HG02938 (cell line): ENCODE measurements around the gene INPP4B.
"Not testable (repeated sequence)": the region's sequence is repeated elsewhere in the genome, so short reads cannot be mapped to it uniquely, and the experiment has no call there.

Experiments
- ATAC-seq: cut with Tn5 transposase; IDR thresholded peaks from one replicate; pipeline ENCODE4 v1.9.1; 2021; ENCODE audit warnings: mild to moderate bottlenecking, moderate library complexity; ENCODE audit not compliant: unreplicated experiment

The INPP4B gene

GRCh38 chr4:142419712-142420111, 426.4 kb downstream of the INPP4B start:
- no peak for ATAC-seq

DNA sequence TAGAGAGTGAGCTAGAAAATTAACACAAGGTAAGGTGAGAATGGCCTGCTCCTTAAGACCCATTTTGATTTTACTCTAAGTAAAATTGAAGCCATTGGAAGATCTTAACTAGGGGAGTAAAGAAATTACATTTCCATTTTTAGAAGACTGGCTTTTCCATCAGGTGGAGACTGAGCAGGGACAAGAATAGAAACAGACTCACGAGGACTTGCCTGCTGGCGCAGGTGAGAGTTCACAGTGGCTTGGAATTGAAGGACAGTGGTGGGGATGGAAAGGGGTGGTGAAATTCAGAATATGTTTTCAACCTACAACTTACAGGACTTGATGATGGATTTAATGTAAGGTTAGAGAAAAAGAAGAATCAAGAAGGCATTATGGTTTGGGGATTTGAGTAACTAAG, 427.4 kb downstream of the INPP4B start:
- ATAC-seq = no peak

DNA sequence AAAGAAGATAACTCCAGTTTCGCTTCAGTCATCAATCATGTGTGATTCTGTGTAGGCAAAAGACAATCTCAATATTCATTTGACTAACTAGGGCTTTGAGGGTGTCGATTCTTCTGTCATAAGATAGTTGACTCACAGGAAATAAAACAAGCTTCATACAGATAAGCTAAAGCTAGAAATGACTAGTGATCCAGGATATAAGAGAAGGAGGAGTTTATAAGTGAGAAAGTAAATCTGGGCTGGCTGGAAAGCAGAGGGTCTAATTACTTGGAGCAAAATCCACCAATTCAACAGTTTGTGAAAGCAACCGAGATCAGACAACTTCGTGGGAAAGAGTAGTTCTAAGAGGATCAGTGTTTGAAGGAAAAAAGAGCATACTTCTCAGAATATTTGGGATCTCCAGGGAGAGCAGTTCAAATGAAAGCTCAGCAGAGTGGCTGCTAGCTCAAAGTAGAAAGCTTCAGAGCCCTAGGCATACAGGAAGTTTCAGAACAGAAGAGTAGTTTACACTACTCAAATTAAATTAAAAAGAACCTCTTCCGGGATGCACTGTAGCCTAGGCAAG, 429.3 kb downstream of the INPP4B start:
- no peak for ATAC-seq

DNA sequence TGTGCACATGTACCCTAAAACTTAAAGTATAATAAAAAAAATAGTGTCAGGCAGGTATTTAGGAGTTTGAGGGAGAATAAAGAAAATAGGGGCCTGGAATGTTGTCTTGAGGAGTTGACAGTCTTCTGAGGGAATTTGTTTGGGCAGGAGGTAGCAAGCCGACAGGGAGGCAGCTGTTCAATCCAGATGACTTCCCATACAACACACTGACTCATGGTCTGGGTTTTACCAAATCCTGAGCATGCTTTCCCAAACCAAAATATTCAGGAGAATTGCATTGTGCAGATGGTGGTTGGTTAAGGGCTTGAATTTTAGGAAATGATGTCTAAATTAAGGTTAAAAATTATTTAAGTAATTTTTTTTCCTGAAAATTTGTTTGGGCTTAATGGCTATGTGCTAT, 430.0 kb downstream of the INPP4B start:
- ATAC-seq = no peak

DNA sequence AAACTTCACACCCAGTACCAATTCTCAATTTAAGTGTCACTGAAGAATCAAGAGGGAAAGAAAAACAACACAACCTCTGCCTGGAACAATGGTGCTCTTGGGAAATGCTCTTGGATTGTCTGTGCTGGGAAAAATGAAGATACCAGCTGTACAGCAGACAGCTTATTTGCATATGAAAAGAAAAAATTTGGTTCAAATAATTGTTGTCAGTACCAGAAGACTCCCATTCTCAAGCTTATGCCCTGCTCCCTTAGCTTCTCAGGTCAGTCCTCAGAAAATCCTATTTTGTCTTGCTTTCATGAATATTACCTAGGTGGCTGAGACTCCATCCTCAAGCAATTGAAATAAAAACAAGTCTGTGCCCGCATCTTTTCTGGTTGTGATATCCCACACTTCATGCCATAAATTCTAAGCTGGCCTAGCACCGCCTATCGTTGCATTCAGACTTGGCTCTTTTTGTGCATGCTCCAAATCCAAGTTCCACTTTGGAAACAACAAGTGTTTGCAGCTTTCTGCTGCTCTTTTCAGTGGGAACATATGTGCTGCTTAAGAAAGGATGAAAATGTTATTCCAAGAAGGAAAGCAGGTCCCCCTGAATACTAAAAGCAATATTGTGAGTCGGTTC, 431.6 kb downstream of the INPP4B start:
- ATAC-seq = no peak

DNA sequence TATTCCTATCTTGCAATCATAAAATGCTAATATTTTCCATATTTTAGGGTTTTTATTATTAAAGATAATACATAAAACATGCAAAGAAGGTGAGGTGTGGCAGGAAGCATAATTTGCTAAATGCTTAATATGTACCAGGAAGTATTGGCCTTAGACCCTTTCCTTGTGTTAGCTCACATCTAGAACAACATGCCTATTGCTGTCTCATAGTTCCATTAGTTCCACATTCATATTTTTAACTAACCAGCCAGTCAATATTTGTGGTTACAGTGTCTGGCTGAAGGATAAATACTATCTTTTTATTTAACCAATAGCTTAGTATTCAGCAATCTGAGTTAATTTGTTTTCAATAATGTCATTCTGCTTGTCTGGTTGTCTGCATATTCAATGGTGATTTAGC, 432.6 kb downstream of the INPP4B start:
- ATAC-seq = no peak

DNA sequence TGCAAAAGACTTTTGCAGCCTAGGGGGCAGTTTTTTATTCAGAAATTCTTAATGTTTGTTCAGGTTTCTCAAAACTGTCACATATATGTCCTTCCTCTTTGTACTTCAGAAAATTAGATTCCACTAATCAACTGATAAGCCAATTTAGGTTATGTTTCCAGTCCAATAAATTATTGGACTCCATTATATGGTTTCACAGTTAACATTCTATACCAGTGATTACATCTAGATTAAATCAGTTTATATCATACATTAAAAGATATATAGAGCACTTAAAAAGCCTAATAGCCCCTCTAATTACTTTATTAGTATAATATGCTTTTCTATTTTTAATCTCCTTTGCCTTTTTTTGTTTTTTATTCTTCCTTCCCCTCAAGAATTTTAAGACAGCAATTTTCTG, 434.1 kb downstream of the INPP4B start:
- no peak for ATAC-seq

- no peak for ATAC-seq
Measured at GRCh38 chr4:142408003-142408441, 438.1 kb downstream of the INPP4B start.

DNA sequence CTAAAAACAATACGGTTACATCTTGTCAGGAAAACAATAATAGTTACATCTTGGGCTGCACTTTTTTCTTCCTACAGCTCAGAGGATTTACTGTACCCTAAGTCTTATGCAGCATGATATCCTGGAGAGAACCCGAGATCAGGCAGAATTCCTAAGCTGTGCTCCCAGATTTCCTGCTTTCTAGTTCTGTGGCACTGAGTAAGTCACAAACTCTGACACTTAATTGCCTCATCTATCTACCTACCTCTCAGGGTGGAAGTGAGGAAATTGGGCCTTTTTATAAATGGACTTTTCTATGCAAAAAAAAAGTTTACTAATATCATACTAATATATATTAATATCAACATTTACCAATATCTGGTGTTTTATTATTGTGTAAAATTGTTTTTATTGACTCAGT, 438.5 kb downstream of the INPP4B start:
- no peak for ATAC-seq

GRCh38 chr4:142406917-142407501, 439.1 kb downstream of the INPP4B start:
- ATAC-seq = no peak

GRCh38 chr4:142406499-142406835, 439.6 kb downstream of the INPP4B start:
- no peak for ATAC-seq

DNA sequence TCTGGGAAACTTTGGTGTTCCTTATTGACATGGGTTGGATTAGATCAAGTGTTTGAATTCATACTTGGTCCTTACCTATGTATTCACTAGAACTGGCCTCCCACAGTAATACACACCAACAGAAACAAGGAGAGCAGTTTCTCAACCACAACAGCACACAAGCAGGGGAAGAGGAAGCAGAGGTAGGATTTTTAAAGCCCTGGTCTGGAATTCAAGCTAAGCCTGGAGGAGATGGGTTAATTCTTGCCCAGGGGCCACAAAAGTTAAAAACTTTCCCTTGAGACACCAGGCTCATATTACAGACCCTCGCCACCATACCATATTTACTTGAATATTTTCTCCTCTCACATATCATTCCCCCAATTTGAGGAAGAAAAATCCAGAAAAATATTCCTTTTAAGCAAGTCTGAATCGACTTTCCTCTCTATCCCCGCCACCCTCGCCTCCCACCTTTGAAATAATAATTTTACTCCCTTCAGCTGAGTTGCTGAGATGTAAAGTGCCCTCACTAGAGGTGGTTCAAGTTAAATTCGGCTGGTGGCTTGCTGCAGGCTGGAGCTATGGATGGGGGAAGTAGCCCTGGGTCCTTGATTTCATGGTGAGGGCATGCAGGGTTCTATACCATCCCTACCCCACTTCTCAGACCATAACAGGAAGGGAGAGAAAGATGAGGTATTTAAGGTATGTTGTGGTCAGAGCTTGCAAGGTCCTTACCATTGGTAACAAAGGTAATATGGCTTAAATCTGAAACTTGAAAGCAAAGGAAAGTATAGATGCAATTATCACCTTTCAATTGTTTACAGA, 440.2 kb downstream of the INPP4B start:
- peak; percentile 23 for ATAC-seq

DNA sequence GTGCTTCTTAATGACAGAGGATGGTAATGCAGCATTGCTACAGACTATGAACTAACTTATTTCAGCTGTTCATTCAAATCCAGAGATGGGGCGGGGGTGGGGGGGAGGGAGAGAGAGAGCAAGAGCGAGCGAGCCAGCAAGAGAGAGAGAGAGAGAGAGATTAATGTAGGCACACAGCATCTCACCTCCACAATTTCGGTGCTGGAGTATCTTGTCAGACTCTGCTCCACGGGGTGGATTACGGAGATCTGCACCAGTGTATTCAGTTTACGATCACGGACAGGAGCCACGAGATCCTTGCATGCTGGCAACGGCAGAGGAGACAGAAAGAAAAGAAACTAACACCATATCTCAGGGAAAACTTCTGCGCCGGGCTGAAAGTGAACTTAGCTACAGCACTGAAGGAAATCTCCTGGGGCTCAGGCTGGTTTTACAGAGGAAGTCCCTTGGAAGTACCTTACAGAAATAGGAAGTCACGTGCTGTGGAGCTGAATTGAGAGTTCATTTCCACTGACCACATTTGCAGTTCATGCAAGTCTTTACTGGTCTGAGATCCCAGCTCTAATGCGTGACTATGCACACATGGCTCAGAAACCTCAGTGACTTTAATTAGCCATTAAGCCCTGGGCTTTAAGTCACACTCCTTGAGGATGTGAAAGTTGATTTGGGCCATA, 440.9 kb downstream of the INPP4B start:
- ATAC-seq = peak; percentile 50

DNA sequence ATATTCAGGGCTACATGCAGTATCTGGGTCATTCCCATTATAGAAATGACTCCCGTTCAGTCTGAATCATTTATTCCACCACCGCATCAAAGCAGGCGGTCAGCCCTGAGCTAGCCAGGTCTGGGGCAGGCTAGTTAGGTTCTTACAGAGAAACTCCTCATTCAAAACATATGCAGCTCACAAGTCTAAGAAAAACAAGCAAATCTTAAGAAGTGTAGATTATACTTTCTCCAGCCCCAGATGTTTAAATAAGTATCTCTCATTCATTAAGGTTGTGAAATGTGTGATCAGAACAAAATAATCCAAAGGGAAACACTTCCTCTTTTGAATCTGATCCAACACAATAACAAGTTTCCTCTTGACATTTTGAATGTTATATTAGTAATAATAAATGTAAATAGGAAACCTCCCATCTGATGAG, 441.9 kb downstream of the INPP4B start:
- no peak for ATAC-seq

GRCh38 chr4:142402900-142403299, 443.2 kb downstream of the INPP4B start:
- no peak for ATAC-seq

- no peak for ATAC-seq
Measured at GRCh38 chr4:142402156-142402555, 443.9 kb downstream of the INPP4B start.

DNA sequence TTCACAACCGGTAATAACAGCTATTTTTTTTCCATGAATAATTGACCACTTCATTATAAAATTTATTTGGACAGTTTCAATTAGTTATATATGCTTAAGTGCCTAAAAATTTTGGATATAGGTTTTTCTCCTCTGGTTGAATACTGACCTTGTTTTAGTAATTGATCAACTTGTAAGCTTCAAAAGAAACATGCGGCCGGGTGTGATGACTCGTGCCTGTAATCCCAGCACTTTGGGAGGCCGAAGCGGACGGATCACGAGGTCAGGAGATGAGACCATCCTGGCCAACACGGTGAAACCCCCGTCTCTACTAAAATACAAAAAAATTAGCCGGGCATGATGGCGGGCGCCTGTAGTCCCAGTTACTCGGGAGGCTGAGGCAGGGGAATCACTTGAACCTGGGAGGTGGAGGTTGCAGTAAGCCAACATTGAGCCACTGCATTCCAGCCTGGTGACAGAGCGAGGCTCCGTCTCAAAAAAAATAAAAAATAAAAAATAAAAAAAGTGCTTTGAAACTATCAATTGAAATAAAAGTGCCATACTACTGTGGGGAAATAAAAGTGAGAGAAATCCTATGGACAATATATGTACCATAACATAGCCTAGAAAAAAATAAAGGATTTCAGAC, 448.6 kb downstream of the INPP4B start:
- ATAC-seq = not testable (repeated sequence)

GRCh38 chr4:142396279-142396678, 449.8 kb downstream of the INPP4B start:
- ATAC-seq = no peak

GRCh38 chr4:142393127-142393526, 453.0 kb downstream of the INPP4B start:
- ATAC-seq = no peak

- no peak for ATAC-seq
Measured at GRCh38 chr4:142386856-142387255, 459.2 kb downstream of the INPP4B start.

DNA sequence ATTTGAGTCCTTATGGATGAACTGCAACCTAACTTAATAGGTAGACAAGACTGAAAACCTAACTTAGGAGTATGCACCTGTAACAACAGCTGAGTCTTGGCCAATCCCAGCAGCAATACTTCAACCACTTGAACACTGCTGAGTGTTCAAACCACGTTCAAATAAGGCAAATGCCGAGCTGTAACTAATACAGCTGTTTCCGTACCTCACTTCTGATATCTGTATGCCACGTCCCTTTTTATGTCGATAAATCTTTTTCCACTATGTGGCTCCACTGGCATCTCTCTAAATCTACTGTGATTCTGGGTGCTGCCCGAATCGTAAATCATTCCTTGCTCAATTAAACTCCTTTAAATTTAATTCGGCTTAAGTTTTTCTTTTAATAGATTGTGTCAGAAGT, 459.7 kb downstream of the INPP4B start:
- ATAC-seq = no peak
